Activated naive CD4-positive, alpha-beta T cell (primary cell): Measurements from ENCODE around the gene NRXN2.

Experiments
- DNase-seq, 4 experiments: peaks; one replicate each; lab custom pipeline; 2025; lab: John Stamatoyannopoulos, UW

The NRXN2 gene

GRCh38 chr11:64723117-64723906, at the start of gene NRXN2:
NRXN2 (minus strand) TSS chr11:64723197; CDS start chr11:64713699, 9,498 bp downstream.
- DNase-seq, result peak; percentile 50 to 79 (median 61)

- no peak for DNase-seq
These were observed 49.5 kb upstream of the NRXN2 start for GRCh38 chr11:64772303-64773018.

- DNase-seq, result no peak
These were observed 48.9 kb upstream of the NRXN2 start for GRCh38 chr11:64771861-64772260.

GRCh38 chr11:64770120-64770519, 47.1 kb upstream of the NRXN2 start:
- DNase-seq, result no peak

GRCh38 chr11:64769283-64769682, 46.3 kb upstream of the NRXN2 start:
- DNase-seq, result no peak

GRCh38 chr11:64768300-64768694, 45.3 kb upstream of the NRXN2 start:
- DNase-seq, result no peak

GRCh38 chr11:64767344-64768299, 44.6 kb upstream of the NRXN2 start:
- DNase-seq, result peak; percentile 58 to 81 (median 78)

GRCh38 chr11:64766881-64767280, 43.9 kb upstream of the NRXN2 start:
- no peak for DNase-seq

GRCh38 chr11:64765851-64766665, 43.1 kb upstream of the NRXN2 start:
- DNase-seq, result no peak

- DNase-seq, result no peak
These were observed 42.4 kb upstream of the NRXN2 start for GRCh38 chr11:64765291-64765850.

- no peak for DNase-seq
These were observed 41.8 kb upstream of the NRXN2 start for GRCh38 chr11:64764753-64765152.

GRCh38 chr11:64764040-64764611, 41.1 kb upstream of the NRXN2 start:
- DNase-seq, result peak in 2 of 4 experiments; percentile 45 to 47

GRCh38 chr11:64763526-64764039, 40.6 kb upstream of the NRXN2 start:
- no peak for DNase-seq

GRCh38 chr11:64762674-64763525, 39.9 kb upstream of the NRXN2 start:
- DNase-seq, result no peak

- no peak for DNase-seq
These were observed 39.3 kb upstream of the NRXN2 start for GRCh38 chr11:64762277-64762673.

GRCh38 chr11:64760759-64761420, 37.9 kb upstream of the NRXN2 start:
- DNase-seq, result no peak

GRCh38 chr11:64759722-64760719, 37.0 kb upstream of the NRXN2 start, which contains the start of gene PYGM:
PYGM (minus strand) TSS chr11:64759974; CDS start chr11:64759898, 76 bp downstream.
- no peak for DNase-seq
